ENCODE data around the gene SMARCAL1. TPM values are rescaled to one million over a fixed set of nuclear protein-coding genes. Genes with fewer than 3 reads are reported as not detected.

SMARCAL1 gene
- total RNA-seq, 2 donors from 2014 or later = 12.1 to 16.0 TPM

DNA sequence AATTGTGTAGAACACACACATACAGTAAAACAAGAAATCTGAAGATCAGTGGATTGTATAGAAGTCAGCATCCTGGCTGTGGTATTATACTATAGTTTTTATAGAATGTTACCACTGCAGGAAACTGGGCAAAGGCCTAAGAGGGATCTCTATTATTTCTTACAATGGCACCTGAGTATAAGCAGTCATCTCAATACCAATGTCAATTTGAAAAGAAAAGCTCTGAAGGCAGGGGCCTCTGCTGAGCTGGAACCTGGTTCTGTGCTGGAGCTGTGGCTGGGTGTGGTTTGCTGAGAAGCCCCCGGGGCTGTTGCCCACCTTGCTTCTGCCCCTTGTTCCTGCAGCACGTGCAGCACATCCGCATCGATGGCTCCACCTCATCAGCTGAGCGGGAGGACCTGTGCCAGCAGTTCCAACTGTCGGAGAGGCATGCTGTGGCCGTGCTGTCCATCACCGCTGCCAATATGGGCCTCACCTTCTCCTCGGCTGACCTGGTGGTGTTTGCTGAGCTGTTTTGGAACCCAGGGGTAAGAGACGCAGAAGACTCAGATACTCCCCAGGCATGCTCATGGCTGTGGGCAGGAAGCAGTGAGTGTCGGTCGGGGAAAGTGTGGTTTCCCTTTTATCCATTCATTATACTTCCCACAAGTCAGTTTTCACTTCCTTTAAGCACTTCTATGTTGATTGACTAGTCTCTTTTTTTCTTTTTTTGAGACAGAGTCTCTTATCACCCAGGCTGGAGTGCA is 62.8 kb downstream of the SMARCAL1 start:
- Histone ChIP-seq H3K36me3 (peaks cover 35% of the 10 kb centered on the region), H3K27ac (no peak overlapping the region), H3K4me3 (no peak overlapping the region)

GRCh38 chr2:216475767-216476166 is 63.5 kb downstream of the SMARCAL1 start:
- TF ChIP-seq CTCF (IDR thresholded peaks at IDR 0.05) = no peak
- H3K4me3 ChIP-seq = no peak overlapping the region
- H3K27ac ChIP-seq = no peak overlapping the region
- H3K4me1 ChIP-seq = no peaks in the 10 kb centered on the region
- H3K9me3 ChIP-seq = no peaks in the 10 kb centered on the region
- peaks cover 35% of the 10 kb centered on the region for H3K36me3 ChIP-seq
- no peak for DNase-seq (ENCODE audit: low spot score)
- no peaks in the 10 kb centered on the region for H3K27me3 ChIP-seq

More for the DNA sequence above, 62.8 kb downstream of the SMARCAL1 start:
- no peaks in the 10 kb centered on the region for H3K27me3 ChIP-seq
- no peak for TF ChIP-seq CTCF (IDR thresholded peaks at IDR 0.05)
- no peaks in the 10 kb centered on the region for H3K9me3 ChIP-seq
- no peaks in the 10 kb centered on the region for H3K4me1 ChIP-seq
- no peak for DNase-seq (ENCODE audit: low spot score)

DNA sequence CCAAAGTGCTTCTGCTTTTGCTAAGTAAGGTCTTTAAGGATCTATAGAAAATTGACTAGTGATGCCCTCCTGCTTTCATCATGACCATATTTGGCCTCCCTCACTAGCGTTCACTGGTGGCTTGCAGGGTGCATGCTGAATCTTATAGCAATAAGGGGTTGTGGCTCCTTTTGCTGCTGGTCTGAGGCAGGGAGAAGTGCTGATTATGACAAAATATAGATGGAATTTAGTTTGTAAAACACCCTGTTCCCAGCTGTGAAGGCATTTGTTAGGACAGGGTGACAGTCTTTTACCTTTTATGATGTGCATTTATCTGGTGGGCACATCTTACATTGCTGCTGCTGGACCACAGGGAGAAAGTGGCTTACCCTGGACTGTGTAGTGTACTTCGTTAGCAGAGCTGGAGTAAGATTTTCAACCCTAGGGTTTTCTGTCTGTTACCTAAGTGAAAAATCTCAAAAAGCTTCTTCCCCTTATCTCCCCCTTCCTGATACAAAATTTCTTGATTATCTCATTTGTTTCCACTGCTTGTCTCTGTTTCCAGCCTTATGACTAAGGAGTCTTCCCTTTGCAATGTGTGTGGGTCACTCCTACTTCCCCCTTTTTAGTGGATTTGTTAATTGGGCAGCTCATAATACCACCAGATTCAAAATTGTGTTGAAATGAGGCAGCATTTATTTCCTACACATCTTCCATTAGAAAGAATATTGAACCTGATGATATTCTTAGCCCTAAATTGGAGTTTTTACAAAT is 65.2 kb downstream of the SMARCAL1 start:
- H3K27me3 ChIP-seq = no peaks in the 10 kb centered on the region
- no peaks in the 10 kb centered on the region for H3K4me1 ChIP-seq
- H3K9me3 ChIP-seq = no peaks in the 10 kb centered on the region
- H3K36me3 ChIP-seq = peaks cover 37% of the 10 kb centered on the region
- no peak for TF ChIP-seq CTCF (IDR thresholded peaks at IDR 0.05)
- no peak overlapping the region for H3K27ac ChIP-seq
- no peak for DNase-seq (ENCODE audit: low spot score)
- H3K4me3 ChIP-seq = no peak overlapping the region

GRCh38 chr2:216478151-216478550 is 65.9 kb downstream of the SMARCAL1 start:
- TF ChIP-seq CTCF (IDR thresholded peaks at IDR 0.05) = no peak
- DNase-seq (ENCODE audit: low spot score) = no peak
- H3K36me3 ChIP-seq = peaks cover 44% of the 10 kb centered on the region

GRCh38 chr2:216478791-216479190 is 66.5 kb downstream of the SMARCAL1 start:
- Histone ChIP-seq H3K4me1 (no peaks in the 10 kb centered on the region), H3K9me3 (no peaks in the 10 kb centered on the region), H3K27ac (no peak overlapping the region), H3K27me3 (no peaks in the 10 kb centered on the region), H3K36me3 (peaks cover 47% of the 10 kb centered on the region), H3K4me3 (no peak overlapping the region)
- no peak for DNase-seq (ENCODE audit: low spot score)
- no peak for TF ChIP-seq CTCF (IDR thresholded peaks at IDR 0.05)

More at GRCh38 chr2:216478151-216478550, 65.9 kb downstream of the SMARCAL1 start:
- Histone ChIP-seq H3K27ac (no peak overlapping the region), H3K4me1 (no peaks in the 10 kb centered on the region), H3K4me3 (no peak overlapping the region), H3K27me3 (no peaks in the 10 kb centered on the region), H3K9me3 (no peaks in the 10 kb centered on the region)

Measured in right atrium auricular region (tissue), 2 donors.